HG02763 (cell line): ENCODE results near the gene TSSC4.
A peak's percentile ranks its signal among the peaks of the same experiment; 100 is the strongest.

Experiments used
- ATAC-seq: cut with Tn5 transposase; IDR thresholded peaks from one replicate; pipeline ENCODE4 v1.9.1; 2021; ENCODE audit warnings: mild to moderate bottlenecking, moderate library complexity; ENCODE audit not compliant: unreplicated experiment

The TSSC4 gene

GRCh38 chr11:2415601-2416380 is 15.2 kb downstream of the TSSC4 start:
- ATAC-seq, result no peak

GRCh38 chr11:2416765-2417164 is 16.2 kb downstream of the TSSC4 start:
- no peak for ATAC-seq

DNA sequence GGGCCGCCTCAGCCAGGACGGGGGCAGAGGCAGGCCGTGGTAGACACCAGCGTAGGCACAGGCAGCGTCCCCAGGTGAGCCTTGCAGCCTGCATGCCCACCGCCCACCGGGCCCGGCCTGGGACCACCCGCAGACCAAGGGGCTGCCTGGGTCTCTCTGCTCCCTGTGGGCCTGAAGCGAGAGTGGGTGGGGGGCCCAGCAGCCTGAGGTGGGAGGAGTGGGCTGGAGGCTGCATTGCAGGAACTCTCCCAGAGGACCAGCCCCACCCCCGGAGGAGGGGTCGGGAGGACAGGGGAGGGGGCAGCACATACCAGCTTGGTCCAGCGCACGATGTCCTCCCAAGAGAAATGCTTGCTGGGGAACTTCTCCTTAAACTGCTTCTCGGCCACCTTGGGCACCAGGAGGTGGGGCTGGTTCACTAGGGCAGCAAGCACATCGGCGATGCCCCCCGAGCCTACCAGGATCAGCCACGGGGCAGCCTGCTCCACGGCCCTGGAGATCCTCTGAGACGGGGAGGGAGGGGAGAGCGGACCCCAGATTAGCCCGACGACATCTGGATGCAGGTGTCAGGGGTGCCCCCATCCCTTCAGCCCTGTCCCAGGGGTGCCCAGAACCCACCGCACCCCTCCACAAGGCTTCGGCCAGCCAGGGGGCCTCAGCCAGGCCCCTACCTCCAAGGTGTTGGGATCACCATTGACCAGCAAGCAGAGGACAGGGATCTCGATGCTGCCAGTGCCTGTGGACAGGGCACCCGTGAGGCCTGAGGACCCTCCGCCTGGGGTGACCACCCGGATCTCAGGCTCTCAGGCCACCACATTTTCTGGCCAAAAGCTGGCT is 17.5 kb downstream of the TSSC4 start:
- ATAC-seq, result no peak

DNA sequence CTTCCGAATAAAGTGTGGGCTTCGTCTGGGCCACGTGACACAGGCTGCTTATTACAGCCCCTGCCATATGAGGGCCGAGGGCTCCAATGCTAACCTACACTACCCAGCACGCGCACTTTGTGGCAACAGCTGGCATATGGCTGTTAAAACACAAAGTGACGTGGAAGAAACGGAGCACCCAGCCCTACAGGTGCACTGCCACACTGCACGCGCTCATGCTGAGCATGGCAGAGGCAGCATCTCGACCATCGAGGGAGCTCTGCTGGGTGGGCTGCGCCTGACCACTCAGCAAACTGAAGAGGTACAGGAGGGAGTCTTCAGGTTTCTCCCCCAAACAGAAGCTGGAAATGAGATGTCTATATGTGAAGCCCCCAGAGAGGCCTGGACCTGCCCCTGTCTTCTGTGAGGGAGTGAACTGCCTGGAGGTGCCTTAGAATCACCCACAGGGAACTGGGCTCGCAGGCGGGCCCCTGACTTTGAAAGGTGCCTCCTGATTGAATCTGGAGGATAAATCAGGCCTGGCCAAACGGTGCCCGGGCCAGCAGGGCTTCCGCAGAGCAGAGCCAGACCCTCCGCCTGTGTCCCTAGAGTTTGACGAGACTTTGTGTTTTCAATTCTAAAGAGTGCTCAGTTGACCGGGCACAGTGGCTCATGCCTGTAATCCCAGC is 18.3 kb downstream of the TSSC4 start:
- ATAC-seq, result no peak

DNA sequence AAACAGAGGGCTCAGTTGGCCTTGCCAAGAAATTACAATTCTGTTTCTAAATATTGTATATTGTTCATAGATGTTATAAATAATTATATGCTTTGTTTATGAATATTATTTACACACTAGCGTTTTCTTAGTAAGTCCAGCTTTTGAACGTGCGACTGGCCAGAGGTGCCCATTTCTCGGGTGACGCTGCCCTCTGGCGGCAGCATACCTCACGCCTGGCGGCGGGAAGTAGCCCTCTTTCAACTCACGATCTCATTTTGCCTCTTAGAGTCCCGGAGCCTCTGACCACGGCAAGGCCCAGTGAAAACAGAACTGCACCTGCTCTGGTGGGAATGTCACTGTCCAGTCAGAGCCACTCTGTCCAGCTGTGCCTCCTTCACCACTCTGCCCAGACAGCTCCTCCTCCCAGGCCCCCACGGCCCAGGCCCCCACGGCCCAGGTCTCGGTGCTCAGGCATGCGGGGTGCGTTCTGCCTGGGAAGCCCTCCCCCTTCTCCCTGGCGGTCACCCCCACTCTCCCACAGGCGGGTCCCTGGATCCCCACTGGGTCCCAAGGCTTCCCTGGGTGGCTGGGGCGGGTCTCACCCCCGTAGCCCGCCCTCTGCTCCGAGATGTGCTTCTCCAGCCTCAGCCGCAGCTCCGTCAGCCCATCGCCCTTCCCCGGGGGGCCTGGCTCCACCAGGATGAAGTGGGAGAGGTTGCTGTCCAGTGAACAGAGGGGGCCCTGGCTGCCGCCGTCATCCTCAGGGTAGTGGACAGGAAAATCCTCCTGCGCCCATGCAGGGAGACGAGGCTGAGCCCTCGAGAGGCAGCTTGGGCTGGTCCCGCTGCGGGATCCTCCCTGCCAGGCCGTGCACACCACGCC is 19.3 kb downstream of the TSSC4 start:
- ATAC-seq, result no peak

DNA sequence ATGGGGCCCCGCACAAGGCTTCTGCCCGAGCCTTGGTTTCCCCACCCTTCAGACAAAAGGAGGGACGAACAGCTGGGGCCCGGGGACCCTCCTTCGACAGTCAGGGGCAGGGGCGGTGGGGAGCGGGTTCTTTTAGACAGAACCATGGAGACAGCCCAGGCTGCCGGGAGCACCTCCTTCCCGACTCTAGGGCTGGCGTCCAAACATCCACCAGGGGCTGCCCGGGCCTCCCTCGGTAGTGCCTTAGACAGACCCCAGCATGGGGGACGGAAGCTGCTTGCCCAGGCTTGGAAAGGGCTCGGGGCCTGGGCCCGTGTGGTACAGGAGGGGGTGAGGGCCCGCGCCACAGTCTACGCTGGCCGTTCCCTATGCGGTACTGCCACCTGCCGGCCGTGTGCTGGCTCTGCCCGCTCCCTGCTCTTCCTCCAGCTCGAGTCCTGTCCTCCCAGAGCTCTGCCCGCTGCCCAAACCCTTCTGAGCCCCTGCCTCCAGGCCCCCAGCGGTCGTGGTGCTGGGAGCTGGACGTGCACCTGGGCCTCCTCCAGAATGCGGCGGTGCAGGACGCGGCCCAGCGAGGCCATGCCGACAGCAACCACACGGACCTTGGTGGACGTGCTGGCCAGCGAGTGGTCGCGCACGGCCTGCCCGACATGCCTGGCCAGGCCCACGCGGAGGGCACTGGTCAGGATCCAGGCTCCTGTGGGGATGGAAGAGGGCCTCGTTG is 20.1 kb downstream of the TSSC4 start:
- ATAC-seq, result peak; percentile 59

DNA sequence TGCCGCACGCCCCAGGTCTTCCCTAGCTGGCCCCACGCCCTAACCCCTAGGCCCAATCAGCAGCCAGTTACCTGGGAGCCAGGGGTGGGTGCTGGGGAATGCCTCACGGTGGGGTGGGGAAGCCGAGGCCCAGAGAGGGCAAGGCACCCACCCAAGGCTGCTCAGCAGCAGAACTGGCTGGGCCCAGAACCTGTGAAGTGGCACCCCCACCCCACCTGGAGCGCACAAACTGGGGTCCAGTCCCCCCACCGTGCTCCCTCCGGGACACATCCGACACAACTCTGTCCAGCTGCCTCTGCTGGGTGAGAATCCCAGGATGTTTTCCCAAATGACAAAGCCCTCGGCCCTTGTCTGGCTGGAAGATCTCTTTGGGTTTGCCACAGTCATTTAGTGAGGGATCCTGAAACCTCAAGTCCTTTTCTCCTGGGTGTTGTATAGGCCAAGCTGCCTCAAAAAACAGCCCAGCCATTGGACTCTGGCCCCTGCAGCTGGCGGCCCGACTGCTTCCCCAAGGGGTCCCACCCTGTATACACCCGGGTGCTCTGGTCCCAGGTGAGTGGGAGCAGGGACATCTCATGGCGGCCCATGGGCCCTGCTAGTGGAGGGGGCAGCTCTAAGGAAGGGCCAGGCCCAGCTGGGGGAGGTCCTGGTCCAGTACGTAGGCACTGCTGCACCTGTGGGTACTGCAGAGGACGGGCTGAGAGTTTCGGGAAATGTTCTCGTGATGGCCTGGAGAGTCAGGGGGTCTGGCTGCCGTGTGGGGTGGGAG is 20.9 kb downstream of the TSSC4 start:
- no peak for ATAC-seq

DNA sequence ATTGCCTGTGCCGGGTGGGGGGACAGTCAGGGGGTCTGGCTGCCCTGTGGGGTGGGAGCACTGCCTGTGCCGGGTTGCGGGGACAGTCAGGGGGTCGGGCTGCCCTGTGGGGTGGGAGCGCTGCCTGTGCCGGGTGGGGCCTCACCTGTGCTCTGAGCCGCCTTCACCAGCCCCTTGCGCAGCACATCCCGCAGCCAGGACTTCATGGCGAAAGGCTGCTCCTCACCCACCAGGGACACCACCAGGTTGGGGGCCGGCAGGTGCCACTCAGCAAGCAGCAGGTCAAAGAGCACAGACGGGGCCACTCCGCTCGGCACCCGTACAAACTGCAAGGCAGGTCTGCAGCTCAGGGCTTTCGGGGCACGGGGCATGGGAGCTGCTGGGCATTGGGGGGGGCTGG is 21.4 kb downstream of the TSSC4 start:
- no peak for ATAC-seq

DNA sequence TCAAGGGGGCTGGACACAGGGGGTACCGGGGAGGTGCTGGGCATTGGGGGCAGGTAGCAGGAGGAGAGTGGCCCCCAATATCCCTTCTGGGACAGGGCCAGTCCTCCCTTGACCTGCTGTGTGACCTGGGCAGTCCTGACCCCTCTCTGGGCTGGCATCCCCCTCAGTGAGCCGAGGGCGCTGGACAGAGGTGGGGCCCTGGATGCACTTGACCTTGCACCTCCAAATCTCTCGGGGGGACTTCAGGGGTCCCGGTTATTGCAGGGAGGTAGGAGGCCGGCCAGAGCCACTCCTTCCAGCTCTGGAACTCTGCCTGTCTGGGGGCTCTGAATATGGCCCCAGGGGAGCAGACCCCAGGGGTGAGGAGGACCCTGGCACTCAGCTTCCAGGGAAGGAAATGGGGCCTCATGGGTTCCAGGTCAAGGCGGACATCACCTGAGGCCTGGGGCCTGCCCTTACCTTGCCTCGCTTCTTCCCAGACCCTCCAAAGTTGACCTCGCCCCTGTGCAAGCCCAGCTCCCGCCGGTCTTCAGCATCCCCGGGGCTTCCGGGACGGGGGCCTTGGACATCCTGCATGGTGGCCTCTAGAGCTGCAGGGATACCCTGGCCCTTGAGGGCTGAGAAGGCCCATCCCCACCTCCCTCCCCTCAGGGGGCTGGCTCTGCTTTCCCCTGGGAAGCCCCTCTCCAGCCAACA is 22.1 kb downstream of the TSSC4 start:
- ATAC-seq, result no peak

- ATAC-seq, result no peak
These were observed 22.8 kb downstream of the TSSC4 start for GRCh38 chr11:2423157-2424025.

DNA sequence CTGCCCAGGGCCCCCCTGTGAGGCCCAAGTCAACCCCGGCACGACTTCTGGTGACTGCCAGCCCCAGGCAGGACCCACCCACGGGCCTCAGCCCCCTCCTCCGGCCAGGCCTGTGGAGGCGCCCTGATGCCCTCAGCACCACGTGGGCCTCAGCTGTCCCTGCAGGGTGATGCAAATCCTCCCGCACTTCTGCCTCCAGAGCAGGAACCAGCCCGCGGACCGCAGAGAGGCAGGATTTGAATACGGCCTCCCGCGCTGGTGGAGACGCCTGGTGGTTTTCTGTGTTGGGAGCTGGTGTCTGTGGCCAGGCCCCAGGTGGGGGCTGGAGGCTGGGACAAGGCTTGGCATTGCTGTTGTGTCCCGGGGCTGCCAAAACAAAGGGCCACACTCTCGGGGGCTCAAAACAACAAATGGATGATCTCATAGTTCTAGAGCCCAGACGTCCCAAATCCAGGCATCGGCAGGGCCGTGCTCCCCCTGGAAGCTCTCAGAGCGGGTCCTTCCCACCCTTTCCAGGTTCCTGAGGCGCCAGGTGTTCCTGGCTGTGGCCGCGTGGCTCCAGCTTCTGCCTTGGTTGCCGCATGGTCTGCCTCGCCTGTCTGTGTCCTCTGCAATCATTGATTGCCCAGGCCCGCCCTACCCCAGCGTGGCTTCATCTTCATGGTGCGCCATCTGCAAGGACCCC is 24.4 kb downstream of the TSSC4 start:
- ATAC-seq, result no peak

DNA sequence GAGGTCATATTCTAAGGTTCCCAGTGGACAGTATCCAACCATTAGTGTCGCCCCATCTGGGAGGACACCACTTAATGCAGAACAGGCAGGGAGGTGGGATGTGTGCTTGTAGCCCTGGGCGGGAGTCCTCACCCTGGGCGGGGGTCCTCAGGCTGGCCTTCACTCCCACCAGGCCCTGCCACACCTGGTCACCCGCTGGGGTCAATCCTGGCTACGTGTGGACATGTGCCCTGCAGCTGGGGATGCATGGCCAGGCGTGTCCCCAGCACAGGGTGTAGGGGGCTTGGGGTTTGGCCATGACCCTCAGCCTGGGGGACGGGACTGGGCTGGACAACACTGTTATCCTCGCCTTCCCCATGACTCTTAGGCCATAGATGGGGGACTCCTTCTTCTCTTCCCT is 25.0 kb downstream of the TSSC4 start:
- no peak for ATAC-seq

DNA sequence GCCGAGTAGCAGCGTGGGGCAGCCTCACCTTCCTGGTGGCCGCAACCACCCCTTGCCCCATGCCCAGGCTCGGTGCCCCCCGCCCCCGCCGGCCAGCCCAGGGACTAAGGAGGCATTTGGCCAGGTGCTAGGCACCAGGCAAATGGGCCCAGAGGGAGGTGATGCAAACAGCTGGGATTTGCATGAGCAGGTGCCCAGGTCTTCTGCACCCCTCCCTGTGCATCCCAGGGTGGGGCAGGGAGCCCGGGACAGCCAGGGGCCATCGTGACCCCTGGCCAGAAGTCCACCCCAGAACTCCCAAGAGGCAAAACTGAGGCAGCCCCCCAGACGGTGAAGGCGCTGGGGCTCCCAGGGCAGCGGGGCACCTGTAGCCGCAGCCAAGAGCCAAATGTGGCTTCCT is 25.7 kb downstream of the TSSC4 start:
- ATAC-seq, result no peak

- no peak for ATAC-seq
These were observed 26.4 kb downstream of the TSSC4 start for GRCh38 chr11:2426826-2427521.

DNA sequence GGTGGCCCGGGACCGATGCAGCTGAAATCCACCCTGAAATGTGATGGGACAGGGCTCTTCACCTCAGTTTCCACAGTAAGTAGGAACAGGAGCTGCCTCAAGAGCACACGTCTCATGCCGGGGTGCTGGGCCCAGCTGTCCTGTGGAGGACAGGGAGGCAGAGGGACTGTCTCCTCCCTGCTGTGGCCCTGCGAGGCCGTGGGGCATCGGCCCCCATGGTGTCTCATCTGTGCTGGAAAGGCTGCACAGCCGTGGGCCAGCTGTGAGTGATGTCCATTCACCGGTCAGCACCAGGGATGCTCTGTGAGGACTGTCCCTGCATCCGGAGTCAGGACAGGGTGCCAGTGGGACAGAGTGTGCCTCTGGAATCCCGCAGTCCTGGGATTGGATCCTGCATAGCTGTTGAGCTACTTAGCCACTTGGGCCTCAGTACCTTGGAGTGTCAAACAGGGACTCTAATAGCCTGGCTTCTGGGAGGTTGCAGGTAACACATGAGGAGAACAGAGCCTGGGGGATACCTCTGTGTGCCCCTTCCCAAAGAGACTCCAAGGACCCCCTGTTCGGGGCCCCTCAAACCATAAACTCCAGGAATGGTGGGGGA is 27.3 kb downstream of the TSSC4 start:
- ATAC-seq, result no peak

- ATAC-seq, result no peak
These were observed 27.8 kb downstream of the TSSC4 start for GRCh38 chr11:2428322-2428795.
